NB4 (cell line): ENCODE measurements around the gene PTGS1.
"Not testable (repeated sequence)": the region's sequence is repeated elsewhere in the genome, so short reads cannot be mapped to it uniquely, and the experiment has no call there.

ENCODE experiments used
- CTCF ChIP-seq: IDR thresholded peaks from one replicate; pipeline ENCODE4 v1.5.1; 2012; ENCODE audit warnings: low read depth, low read length
- POLR2A ChIP-seq: IDR thresholded peaks from 2 replicates; pipeline ENCODE4 v1.6.1; 2011; ENCODE audit warnings: mild to moderate bottlenecking; ENCODE audit not compliant: insufficient read length; ENCODE audit errors: extremely low read depth

GRCh38 chr9:122363131-122363530 is 7.7 kb upstream of the PTGS1 start:
- not testable (repeated sequence) for TF ChIP-seq CTCF, POLR2A
